Embryonic facial prominence (tissue), 1 donor: ENCODE measurements around the gene OR6C65.
"Not testable (repeated sequence)": the region's sequence is repeated elsewhere in the genome, so short reads cannot be mapped to it uniquely, and the experiment has no call there.

Source experiments
- DNase-seq: peaks from one replicate; pipeline ENCODE4 v3.0.0-alpha.2; 2016; ENCODE audit errors: extremely low spot score

The OR6C65 gene

DNA sequence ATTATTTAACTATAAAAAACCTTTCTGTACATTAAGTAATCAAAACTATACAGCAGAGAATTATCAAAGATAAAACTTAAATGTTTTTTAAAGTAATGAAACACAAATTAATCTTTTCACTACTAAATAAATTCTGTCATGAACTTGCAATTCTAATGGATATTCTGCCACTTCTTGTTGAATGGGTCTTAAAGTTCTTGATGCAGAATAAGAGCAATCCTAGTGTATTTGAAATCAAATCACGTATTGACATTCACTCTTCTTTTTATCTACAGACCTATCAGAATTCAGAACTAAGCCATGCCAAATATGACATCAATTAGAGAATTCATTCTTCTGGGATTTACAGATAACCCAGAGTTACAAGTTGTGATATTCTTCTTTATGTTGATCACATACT is at the start of gene OR6C65:
Gene OR6C65, plus strand, starts transcription at position 301 of the 400 bp plus-strand sequence. Its CDS starts 0 bp downstream, at position 301.
- DNase-seq: no peak

DNA sequence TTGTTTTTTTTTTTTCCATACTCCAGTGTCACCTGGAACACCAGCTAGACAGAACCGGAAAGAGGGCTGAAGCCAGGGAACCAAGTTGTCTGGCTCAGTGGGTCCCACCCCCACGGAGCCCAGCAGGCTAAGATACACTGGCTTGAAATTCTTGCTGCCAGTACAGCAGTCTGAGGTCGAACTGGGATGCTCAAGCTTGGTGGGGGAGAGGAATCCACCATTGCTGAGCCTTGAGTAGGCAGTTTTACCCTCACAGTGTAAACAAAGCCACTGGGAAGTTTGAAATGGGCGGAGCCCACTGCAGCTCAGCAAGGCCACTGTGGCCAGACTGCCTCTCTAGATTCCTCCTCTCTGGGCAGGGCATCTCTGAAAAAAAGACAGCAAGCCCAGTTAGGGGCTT is 45.0 kb upstream of the OR6C65 start:
- not testable (repeated sequence) for DNase-seq

DNA sequence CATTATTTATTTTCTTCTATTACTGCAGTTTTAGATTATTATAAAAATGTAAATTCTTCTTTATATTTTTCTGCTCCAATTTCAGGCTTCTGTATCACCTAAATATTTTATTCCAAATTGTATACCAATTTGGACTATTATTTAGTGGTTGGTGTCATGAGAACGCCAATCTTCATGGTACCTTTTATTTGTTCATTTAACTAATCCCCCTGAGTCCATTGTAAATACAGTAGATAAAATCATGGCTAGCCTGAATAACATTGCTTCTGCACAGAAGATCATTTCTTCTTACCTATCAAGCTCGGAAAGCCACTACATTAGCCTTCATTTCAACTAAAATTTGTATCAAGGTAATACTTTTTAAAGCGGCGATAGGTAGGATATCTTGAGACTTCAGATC is 37.7 kb upstream of the OR6C65 start, which contains the start of gene OR6C75:
Gene OR6C75, plus strand, starts transcription at position 301 of the 400 bp plus-strand sequence. CDS start 2,136 bp downstream, outside the sequence.
- DNase-seq: no peak

DNA sequence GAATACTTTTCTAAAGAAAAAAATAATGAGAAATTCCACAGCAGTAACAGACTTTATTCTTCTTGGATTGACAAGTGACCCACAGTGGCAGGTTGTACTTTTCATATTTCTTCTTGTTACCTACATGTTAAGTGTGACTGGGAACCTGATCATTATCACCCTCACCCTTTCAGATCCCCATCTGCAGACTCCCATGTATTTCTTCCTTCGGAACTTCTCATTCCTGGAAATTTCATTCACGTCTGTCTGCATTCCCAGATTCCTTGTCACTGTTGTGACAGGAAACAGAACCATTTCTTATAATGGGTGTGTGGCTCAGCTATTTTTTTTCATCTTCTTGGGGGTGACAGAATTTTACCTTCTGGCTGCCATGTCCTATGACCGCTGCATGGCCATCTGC is 35.2 kb upstream of the OR6C65 start:
- no peak for DNase-seq

DNA sequence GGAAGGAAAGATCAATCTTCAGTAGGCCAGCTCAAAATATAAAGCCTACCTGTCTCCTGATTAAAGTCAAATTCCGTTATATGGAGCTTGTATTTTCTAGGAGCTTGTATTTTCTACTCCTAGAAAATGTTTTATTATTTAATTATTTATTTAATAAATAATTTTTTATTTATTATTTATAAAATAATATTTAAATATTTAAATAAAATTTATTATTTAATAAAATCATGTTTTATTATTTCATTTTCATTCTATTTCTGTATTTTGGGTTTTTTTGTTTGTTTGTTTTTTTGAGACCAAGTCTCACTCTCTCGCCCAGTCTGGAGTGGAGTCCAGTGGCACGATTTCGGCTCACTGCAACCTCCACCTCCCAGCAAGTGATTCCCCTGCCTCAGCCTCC is 27.8 kb upstream of the OR6C65 start:
- no peak for DNase-seq

DNA sequence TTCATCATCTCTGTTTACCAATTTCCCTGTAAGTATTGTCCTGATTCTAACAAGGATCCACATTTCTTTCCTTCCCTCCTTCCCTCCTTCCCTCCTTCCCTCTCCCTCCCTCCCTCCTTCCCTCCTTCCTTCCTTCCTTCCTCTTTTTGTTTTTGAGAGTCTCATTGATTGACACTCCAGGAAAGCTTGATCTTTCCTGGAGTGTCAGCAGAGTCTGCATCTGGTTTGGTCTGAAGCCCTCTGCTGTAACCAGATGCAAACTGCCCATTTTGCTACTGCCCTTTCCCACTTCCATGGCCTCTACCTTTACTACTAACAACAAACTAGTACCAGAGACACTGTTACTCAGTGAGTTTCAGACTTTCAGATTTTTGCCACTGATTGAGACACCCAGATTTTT is 14.4 kb upstream of the OR6C65 start:
- DNase-seq: no peak

DNA sequence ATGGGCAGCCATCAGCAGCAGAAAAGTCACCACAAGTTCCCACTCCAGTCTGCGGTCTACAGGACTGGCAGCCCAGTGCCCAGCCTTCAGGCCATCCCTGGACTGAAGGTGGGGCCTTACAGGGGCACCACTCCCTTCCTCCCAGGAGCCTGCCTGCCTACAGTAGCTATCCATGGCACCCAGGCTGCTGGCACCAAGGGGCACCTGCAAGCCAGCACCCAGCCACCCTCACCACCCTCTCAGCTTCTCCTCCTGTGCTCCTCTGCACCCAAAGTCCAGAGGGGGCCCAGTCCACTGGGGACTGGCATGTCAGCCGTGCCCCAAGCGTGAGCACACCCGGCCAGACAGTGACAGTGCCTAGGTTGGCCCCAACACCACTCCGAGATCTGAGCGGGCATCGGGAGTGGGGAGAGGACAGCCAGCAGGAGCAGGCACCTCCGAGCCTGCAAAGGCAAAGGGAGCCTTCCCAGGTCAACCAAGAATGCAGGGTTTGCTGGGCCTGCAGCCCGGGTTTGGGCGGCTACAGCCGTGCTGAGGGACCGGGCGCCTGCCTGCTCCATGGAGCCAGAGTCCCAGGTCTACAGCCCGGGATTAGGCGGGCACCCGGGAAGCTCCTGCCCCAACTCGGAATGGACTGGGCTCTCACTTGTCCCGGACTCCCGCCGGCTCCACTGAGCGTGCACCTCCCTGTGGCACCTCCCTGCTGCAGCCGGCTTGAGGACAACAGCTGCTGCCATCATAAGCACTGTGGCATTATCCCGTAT is 8.1 kb upstream of the OR6C65 start:
- no peak for DNase-seq

DNA sequence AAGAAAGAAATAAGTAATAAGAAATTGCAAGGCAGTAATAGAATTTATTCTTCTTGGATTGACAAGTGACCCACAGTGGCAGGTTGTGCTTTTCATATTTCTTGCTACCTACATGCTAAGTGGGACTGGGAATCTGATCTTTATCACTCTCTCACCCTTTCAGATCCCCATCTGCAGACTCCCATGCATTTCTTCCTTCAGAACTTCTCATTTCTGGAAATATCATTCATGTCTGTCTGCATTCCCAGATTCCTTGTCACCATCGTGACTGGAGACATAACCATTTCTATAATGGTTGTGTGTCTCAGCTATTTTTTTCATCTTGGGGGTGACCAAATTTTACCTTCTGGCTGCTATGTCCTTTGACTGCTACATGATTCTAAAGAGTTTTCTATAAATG is 4.0 kb upstream of the OR6C65 start:
- no peak for DNase-seq

DNA sequence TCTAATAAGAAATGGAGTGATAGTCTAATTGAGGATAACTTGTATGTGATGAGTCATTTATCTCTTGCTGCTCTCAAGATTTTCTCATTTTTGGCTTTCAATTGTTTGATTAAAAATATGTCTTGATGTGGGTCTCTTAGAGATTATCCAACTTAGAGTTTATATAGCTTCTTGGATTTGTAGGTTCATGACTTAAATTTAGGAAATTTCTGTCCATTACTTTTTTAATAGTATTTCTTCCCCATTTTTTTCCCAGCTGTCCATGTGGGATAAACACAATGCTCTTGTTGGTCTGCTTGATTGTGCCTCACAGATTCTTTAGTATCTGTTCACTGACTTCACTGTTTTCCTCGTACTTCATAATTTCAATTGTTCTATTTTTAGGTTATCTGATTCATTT is 7.5 kb downstream of the OR6C65 start:
- DNase-seq: no peak

DNA sequence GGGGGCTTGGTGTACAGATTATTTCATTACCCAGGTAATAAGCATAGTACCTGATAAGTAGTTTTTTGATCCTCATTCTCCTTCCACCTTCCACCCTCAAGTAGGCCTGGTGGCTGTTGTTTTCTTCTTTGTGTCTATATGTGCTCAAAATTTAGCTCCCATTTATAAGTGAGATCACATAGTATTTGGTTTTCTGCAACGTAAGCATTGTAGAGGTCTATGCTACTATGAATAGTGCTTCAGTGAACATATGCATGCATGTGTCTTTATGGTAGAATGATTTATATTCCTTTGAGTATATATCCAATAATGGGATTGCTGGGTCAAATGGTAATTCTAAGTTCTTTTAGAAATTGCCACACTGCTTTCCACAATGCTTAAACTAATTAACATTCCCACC is 8.8 kb downstream of the OR6C65 start:
- DNase-seq: not testable (repeated sequence)

DNA sequence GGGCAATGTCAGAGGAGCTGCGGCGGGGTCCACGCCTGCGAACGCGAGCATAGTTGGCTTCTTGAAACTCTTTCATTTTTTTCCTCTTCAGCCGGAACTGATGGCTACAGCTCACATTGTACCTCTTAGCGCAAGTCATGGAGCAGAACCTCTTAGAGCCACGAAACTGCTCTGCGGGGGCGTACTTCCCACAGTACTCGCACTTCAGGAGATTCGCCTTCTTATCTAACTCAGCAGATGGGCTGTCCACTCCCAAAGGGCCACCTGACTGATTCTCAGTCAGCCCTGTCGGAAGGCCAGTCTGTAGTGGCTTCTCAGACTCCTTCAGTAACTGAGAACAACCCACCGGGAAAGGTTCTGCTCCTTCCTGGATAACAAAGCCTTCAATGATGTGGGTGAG is 11.8 kb downstream of the OR6C65 start:
- DNase-seq: not testable (repeated sequence)

DNA sequence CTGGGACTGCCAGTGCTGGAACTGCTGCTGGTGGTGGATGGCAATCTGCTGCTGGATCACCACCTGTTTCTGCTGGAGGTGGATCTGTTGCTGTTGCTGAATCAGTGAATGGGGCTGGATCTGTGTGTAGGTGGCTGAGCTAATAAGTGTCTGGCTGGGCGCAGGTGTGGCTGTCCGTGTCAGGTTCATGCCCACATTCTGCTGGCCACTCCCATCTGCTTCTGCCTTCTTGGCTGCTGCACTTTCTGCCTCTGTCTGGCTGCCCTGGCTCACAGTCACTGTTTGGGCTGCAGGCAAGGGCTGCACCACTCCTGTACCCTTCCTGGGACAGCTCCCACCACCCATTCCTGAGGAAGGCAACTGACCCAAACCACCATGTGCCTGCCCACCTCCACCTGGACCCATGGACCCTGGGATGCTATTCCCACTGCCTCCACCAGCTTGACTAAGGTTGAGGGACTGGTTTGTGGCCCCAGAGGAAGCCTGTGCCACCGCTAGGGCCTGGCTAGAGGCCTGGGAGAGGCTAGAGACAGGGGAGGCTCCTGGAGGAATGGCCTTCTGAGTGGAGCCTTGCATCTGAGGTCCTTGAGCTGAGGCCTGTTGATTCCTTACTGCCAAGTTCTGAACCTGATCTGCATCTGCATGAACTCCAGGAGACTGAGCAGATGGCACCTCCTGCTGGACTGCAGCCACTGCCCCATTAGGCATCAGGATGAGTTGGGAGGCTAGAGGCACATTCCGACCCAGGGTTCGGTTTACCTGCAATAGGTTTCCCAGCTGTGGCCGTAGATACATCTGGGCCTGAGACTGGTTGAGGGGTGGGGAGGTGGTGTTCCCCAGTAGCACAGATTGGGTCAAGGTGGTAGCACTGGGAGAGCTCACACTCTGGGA is 13.4 kb downstream of the OR6C65 start:
- DNase-seq: not testable (repeated sequence)

DNA sequence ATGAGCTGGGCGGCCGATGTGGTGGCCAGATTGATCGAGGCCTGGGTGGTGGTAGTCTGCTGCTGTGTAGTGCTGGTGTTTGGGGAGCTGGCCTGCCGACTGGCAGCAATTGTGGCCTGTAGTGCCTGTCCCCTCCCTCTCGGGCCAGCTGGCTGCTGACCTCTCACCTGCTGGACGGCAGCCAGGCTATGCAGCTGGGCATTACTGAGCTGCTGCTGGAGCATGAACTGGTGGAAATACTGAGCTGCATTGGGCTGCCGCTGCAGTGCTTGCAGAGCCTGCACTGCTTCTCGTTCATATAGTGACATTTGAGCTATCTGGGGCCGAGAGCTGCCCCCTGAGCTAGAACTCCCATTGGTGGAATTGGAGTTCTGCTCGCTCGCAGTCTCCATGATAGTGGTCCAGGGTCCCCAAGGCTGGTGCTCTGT is 14.1 kb downstream of the OR6C65 start:
- not testable (repeated sequence) for DNase-seq

DNA sequence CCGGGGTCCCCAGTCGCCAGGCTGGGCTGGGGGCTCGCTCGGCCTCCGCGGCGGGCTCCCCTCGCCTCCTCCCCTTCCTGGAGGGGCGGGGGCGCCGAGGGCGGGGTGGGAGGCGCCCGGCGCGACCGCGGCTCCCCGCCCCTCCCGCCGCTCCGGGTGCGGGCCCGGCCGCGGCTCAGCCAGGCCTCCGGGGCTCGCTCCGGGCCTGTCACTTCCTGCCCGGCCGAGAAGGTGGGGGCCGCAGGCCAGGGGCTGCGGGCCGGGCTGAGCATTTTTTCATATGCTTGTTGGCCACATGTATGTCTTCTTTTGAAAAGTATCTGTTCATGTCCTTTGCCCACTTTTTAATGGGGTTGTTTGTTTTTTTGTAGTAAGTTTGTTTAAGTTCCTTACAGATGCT is 14.6 kb downstream of the OR6C65 start:
- not testable (repeated sequence) for DNase-seq

DNA sequence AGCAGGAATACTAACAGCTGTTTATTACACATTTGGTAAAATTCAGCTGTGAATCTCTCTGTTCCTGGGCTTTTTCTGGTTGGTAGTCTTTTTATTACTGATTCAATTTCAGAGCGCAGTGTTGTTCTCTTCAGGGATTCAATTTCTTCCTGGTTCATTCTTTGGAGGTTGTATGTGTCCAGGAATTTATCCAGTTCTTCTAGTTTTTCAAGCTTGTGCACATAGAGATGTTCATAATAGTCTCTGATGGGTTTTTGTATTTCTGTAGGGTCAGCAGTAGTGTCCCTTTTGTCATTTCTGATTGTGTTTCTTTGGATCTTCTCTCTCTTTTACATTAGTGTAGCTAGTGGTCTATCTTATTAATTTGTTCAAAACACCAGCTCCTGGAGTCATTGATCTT is 16.6 kb downstream of the OR6C65 start:
- DNase-seq: no peak

DNA sequence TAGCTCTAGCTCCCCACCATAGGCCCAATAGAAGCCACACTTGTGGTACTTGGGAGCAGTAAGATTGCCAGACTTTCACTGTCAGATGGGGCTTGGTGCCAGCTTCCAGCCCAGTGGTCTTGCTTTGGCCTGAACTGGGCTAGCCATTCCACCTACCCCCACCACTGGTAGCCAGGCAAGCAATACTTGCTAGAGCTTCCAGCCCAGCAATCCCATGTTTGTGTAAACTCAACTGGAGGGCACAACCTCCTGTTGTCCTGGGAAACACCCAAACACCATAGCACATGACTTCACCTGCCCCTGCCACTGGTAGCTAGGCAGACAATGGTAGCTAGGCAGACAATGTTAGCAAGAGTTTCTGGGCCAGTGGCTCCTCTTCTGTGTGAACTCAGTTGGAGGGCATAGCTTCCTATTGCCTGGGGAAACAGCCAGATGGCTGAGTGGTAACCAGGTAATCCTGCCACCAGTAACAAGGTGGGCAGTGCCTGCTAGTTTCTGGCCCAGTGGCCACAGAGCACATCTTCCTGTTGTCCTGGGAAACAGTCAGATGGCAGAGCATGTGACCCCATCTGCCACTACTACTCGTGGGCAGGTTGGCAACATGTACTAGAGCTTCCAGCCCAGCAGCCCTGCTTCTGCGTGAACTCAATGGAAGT is 20.1 kb downstream of the OR6C65 start:
- DNase-seq: no peak

DNA sequence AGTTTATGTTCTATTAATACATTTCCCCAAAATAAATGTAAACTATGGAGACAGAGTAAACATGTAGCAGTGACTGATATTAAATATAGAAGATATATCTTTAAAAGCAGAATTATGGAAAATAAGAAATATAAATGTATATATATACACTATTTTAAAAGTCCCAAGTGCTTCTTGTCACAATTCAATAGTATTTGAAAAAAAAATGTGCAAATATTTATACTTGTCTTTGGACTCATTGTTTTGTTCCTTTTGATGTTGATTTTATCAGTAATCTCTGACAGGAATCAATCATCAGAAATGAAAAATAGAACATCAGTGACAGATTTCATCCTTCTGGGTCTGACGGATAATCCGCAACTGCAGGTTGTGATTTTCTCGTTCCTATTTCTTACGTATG is 25.6 kb downstream of the OR6C65 start, which contains the start of gene OR6C76:
Gene OR6C76, plus strand, starts transcription at position 301 of the 400 bp plus-strand sequence. Its CDS starts 0 bp downstream, at position 301.
- DNase-seq: no peak

DNA sequence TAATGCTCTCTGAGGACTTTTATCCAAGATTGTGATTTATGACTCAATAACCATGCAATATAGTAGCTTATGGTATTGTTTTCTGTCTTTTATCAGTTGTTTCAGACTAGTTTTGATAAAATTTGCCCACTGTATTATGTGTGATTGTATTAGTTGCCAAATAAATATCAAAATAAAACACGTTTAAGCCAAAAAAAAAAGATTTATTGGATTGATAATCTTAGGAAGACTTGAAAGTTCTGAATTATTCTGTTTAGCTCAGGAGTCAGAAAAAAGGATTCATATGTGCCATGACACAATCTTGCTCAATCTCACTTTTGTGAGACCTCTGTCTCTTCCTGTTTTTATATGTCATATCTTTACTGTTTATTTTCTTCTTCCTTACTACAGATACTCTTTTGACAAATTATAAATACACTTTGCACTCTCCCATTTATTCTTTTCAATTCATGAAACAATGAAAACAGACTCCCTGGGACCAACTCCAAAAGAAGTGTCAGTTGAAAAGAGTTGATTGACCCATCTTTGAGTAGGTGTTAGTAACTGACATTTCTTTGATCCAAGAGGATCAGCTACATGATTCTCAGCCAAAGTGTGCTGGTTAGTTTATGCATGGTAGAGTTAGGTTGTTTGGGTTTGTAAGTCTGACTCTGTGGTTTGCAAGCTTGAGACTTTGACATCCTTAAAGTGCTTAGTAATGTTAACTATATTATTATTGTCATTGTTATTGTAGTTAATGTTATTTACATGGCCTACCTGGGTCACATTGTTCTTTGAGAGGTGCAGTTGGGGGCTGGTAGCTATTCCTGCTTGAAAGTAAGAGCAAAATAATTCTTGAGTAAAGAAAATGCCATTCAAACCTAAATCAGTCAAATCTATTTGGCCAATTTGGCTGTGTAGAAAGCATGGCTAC is 28.3 kb downstream of the OR6C65 start:
- no peak for DNase-seq

DNA sequence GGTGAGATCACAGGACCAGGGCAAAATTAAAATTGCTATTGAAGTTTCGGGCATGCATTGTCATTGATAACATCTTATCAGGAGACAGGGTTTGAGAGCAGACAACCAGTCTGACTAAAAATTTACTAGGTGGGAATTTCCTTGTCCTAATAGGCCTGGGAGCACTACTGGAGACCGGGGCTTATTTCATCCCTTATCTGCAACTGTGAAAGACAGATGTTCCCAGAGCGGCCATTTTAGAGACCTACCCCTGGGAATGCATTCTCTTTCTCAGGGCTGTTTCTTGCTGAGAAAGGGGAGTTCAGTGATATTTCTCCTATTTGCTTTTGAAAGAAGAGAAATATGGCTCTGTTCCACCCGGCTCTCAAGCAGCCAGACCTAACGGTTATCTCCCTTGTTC is 40.9 kb downstream of the OR6C65 start:
- not testable (repeated sequence) for DNase-seq

DNA sequence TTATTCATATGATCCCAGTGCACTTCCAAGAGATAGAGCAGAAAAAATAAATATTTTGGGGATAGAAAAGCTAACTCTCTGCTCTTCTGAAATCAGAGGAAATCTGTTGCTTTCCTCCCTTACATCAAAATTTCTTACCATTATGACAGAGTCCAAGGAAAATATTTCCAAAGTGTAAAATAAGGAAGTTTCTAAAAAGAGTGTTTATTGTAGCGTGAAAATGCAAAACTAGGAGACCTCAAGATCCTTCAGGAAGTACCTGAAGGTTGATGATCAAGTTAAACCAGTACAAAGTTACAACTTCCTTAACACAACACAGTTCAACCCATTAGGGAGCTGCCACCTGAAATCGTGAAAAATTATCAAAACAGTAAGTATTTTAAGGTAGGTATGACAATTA is 43.4 kb downstream of the OR6C65 start, which contains the start of gene OR6C2:
Gene OR6C2, plus strand, starts transcription at position 301 of the 400 bp plus-strand sequence. CDS start 8,138 bp downstream, outside the sequence.
- DNase-seq: no peak

DNA sequence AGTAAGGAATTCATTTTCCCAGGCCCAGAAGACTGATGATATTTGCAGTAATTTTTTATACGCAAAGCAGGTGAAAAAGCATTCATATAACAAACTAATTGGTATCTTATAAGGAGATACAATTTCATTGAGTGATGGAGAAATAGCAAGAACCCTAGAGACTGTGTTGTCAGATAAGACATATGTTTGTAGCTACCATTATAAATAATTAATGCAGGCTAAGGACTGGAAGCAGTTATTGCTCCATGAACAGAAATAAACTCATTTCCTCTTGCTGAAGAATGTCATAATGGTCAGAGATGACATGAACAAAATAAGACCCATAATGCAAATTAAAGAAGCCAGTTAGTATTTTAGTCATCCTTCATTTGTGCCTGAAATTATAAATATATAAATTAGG is 45.0 kb downstream of the OR6C65 start:
- DNase-seq: no peak
